Transverse colon (tissue), 4 donors: ENCODE results near the gene ZCCHC7. TPM values are rescaled to one million over a fixed set of nuclear protein-coding genes. Genes with fewer than 3 reads are reported as not detected.

Experiments used
- DNase-seq: peaks from one replicate; pipeline ENCODE4 v3.0.0-alpha.2; 2019
- H3K27ac ChIP-seq, 4 donors: fragments of 200-600 bp; sonication (generic); 2 replicates each; pipeline ENCODE4 v1.5.1; 2016 to 2018; ENCODE audit warnings: inconsistent platforms in 4 of 4
- H3K27me3 ChIP-seq: fragments of 200-600 bp; sonication (generic); 2 replicates; pipeline ENCODE4 v1.5.1; 2017; ENCODE audit warnings: inconsistent platforms
- H3K36me3 ChIP-seq, 4 donors: fragments of 200-600 bp; sonication (generic); 2 replicates each; pipeline ENCODE4 v1.5.1; 2017 to 2019; ENCODE audit warnings: inconsistent platforms in 4 of 4
- H3K4me1 ChIP-seq, 4 donors: fragments of 200-600 bp; sonication (generic); 2 replicates each; pipeline ENCODE4 v1.5.1; 2017 to 2020; ENCODE audit warnings: inconsistent platforms in 4 of 4
- H3K4me3 ChIP-seq, 4 donors: fragments of 200-600 bp; sonication (generic); 1 replicate in 1 of 4; 2 replicates in 3 of 4; pipeline versions ENCODE4 v1.5.1 to v1.6.1; 2017 to 2019; ENCODE audit warnings: inconsistent platforms in 4 of 4
- H3K9me3 ChIP-seq, 2 donors: fragments of 200-600 bp; sonication (generic); 2 replicates each; pipeline ENCODE4 v1.5.1; 2017 to 2019; ENCODE audit warnings: inconsistent platforms in 2 of 2
- CTCF ChIP-seq, 5 experiments: fragments of 200-600 bp in 3 of 5; fragments of 450-650 bp in 2 of 5; sonication (generic) in 3 of 5; IDR thresholded peaks; 1 replicate in 2 of 5; 2 replicates in 3 of 5; pipeline ENCODE4 v1.5.1; 2016 to 2017; ENCODE audit warnings: antibody characterized with exemption in 5 of 5, inconsistent platforms in 3 of 5, mild to moderate bottlenecking in 2 of 5, moderate library complexity in 1 of 5
- EP300 ChIP-seq: sonication (generic); formaldehyde crosslinking; IDR thresholded peaks from one replicate; pipeline ENCODE4 v1.6.1; 2017; ENCODE audit warnings: antibody characterized with exemption, low read depth
- POLR2A ChIP-seq: fragments of 450-650 bp; IDR thresholded peaks from one replicate; pipeline ENCODE4 v1.6.1; 2016; ENCODE audit warnings: antibody characterized with exemption, mild to moderate bottlenecking, moderate library complexity
- POLR2AphosphoS5 ChIP-seq, 3 donors: sonication (generic); formaldehyde crosslinking; IDR thresholded peaks; one replicate each; pipeline ENCODE4 v1.6.1; 2016; ENCODE audit warnings: antibody characterized with exemption in 3 of 3
- WGBS, 2 donors: methylation state at CpG; one replicate each; pipeline ENCODE4 v1.1.5; 2018; ENCODE audit warnings: low coverage in 1 of 2; 5-methylcytosine and 5-hydroxymethylcytosine counted together
- in situ Hi-C, 4 donors: fragments of 200-750 bp; cut with MboI; loops; one replicate each; pipeline versions ENCODE4 v1.15.0 to v1.15.1; 2017; ENCODE audit warnings: low sequenced_read_pairs in 3 of 4, low pct_ligation_motif_present in 1 of 4, low pct_unique_long_range_greater_than_20kb in 1 of 4
- intact Hi-C: fragments of 100-400 bp; cut with DNase I; formaldehyde crosslinking; loops from one replicate; pipeline ENCODE4 v1.15.1; 2023; ENCODE audit warnings: low total_unique reads
- total RNA-seq, 4 donors: library from RNA; depleted of rRNA; stranded (reverse); fragments of >200 nt; gene quantifications; one replicate each; pipeline ENCODE4 v1.1.0, GENCODE V29; 2016

Gene ZCCHC7
- total RNA-seq, 4 donors from 2014 or later = 13.2 to 43.0 (median 16.5) TPM

DNA sequence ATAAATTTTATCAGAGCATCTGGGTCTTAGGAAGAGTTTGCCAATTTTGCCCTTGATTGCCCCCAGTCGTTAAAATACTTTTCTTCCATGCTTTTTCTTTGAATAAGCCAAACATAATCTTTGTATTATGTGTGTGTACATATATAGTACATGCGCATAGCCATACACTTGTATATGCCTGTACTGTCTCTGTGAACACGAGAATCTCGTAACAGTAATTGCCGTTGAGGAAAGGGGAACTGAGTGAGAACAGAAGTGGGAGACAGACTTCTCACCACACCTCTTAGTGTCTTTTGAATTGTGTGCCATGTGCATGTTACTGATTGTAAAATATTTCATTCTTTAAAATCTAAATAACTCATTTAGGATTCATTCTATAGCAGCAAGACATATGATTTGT, 222.5 kb downstream of the ZCCHC7 start:
- TF ChIP-seq POLR2A (no peak), POLR2AphosphoS5 (IDR thresholded peaks at IDR 0.05) (no peak), CTCF (IDR thresholded peaks at IDR 0.05) (no peak), EP300 (no peak)
- H3K4me1 ChIP-seq = peaks cover 0 to 10% (median 4%) of the 10 kb centered on the region in 4 donors
- no peak for DNase-seq
- H3K9me3 ChIP-seq = no peaks in the 10 kb centered on the region
- H3K36me3 ChIP-seq = no peaks in the 10 kb centered on the region
- H3K27me3 ChIP-seq = no peaks in the 10 kb centered on the region
- H3K27ac ChIP-seq = no peak overlapping the region
- 76 to 80% methylated on average over 4 to 5 of the region's 5 CpGs for WGBS, 2 donors
- H3K4me3 ChIP-seq = no peak overlapping the region
- in situ Hi-C loops = no loop called here
- intact Hi-C loops = loop anchor here (1.0 to 10.0 kb wide), 2 partner anchors 26 to 58 kb away; no protein-coding TSS in a partner anchor

- in situ Hi-C loops = no loop called here
- no peak for TF ChIP-seq CTCF (IDR thresholded peaks at IDR 0.05)
- TF ChIP-seq POLR2A = no peak
- TF ChIP-seq POLR2AphosphoS5 (IDR thresholded peaks at IDR 0.05) = no peak
- TF ChIP-seq EP300 = no peak
- intact Hi-C loops = loop anchor here (10.0 kb wide), 1 partner anchor 59 kb away; no protein-coding TSS in a partner anchor
Measured at GRCh38 chr9:37343724-37344123, 223.3 kb downstream of the ZCCHC7 start.

DNA sequence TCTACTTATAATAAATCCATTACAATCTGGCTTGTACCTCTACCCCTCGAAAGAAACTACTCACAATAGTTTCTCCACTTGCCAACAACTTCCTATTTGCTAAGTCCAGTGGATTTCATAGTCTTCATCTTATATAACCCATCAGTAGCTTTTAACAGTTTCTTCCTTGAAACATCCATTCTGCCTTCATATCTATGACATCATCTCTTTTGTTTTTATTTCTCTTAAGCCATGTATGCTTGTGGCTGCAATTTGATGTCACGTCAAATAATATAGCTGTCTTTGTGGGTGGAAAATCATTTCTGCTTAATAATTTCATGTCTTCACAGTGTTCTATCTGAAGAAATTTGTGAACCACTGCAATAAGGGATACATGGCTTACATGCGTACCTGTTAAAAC, 224.7 kb downstream of the ZCCHC7 start:
- Histone ChIP-seq H3K4me1 (no peaks in the 10 kb centered on the region), H3K9me3 (no peaks in the 10 kb centered on the region), H3K36me3 (no peaks in the 10 kb centered on the region), H3K4me3 (no peak overlapping the region), H3K27ac (no peak overlapping the region), H3K27me3 (no peaks in the 10 kb centered on the region)
- TF ChIP-seq POLR2AphosphoS5 (IDR thresholded peaks at IDR 0.05) (no peak), CTCF (IDR thresholded peaks at IDR 0.05) (no peak), EP300 (no peak), POLR2A (no peak)
- no peak for DNase-seq
- in situ Hi-C loops (no loop called here), intact Hi-C loops (loop anchor here (10.0 kb wide), 1 partner anchor 60 kb away; no protein-coding TSS in a partner anchor)
- 98 to 100% methylated on average over 3 of the region's 3 CpGs for WGBS, 2 donors

More at GRCh38 chr9:37343724-37344123, 223.3 kb downstream of the ZCCHC7 start:
- H3K9me3 ChIP-seq = no peaks in the 10 kb centered on the region
- no peaks in the 10 kb centered on the region for H3K27me3 ChIP-seq
- H3K4me1 ChIP-seq = peaks cover 0 to 2% (median 0%) of the 10 kb centered on the region in 4 donors
- no peak overlapping the region for H3K27ac ChIP-seq
- no peaks in the 10 kb centered on the region for H3K36me3 ChIP-seq
- DNase-seq = no peak
- WGBS, 2 donors = 80 to 100% methylated on average over 1 of the region's 1 CpG
- H3K4me3 ChIP-seq = no peak overlapping the region

DNA sequence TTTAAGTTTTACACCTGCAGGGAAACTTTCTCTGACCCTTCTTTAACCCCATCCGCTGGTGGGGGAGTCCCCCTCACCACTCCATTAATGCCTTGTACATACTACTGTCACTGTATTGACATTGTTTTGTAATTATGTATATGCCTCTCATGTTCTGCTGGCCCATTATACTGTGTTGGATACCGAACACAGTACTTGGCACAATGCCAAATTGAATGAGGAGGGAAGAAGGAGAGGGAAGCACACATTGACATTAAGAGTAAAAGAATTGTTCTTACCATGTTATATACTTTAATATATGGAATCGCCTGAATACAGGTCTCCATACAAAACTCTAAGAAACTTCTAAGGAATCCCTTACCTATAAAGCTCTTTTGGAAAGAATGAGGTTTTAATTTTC, 228.5 kb downstream of the ZCCHC7 start:
- WGBS, 2 donors = 78% methylated on average over 3 of the region's 3 CpGs
- H3K36me3 ChIP-seq = no peaks in the 10 kb centered on the region
- no peak overlapping the region for H3K27ac ChIP-seq
- TF ChIP-seq CTCF (IDR thresholded peaks at IDR 0.05) (no peak), POLR2A (no peak), EP300 (no peak), POLR2AphosphoS5 (IDR thresholded peaks at IDR 0.05) (no peak)
- in situ Hi-C loops (no loop called here), intact Hi-C loops (loop anchor here (10.0 kb wide), 1 partner anchor 64 kb away; no protein-coding TSS in a partner anchor)
- H3K9me3 ChIP-seq = no peaks in the 10 kb centered on the region
- H3K27me3 ChIP-seq = no peaks in the 10 kb centered on the region
- no peak for DNase-seq
- no peaks in the 10 kb centered on the region for H3K4me1 ChIP-seq
- H3K4me3 ChIP-seq = no peak overlapping the region
